Measurements from ENCODE around the gene SPATA16.

The SPATA16 gene

GRCh38 chr3:172951511-172951910, 189.5 kb downstream of the SPATA16 start:
- DNase-seq (ENCODE audit: low read depth in 2 of 2) = no peak

GRCh38 chr3:172946061-172946460, 195.0 kb downstream of the SPATA16 start:
- no peak for DNase-seq (ENCODE audit: low read depth in 2 of 2)

- peak; percentile 29 to 30 for DNase-seq (ENCODE audit: low read depth in 2 of 2)
These were observed 201.3 kb downstream of the SPATA16 start for GRCh38 chr3:172939651-172940293.

- no peak for DNase-seq (ENCODE audit: low read depth in 2 of 2)
These were observed 202.2 kb downstream of the SPATA16 start for GRCh38 chr3:172938788-172939187.

- no peak for DNase-seq (ENCODE audit: low read depth in 2 of 2)
These were observed 209.2 kb downstream of the SPATA16 start for GRCh38 chr3:172931746-172932285.

GRCh38 chr3:172929451-172929850, 211.6 kb downstream of the SPATA16 start:
- no peak for DNase-seq (ENCODE audit: low read depth in 2 of 2)

- no peak for DNase-seq (ENCODE audit: low read depth in 2 of 2)
These were observed 216.5 kb downstream of the SPATA16 start for GRCh38 chr3:172924546-172924945.

GRCh38 chr3:172919297-172919683, 221.7 kb downstream of the SPATA16 start:
- DNase-seq (ENCODE audit: low read depth in 2 of 2) = no peak

- no peak for DNase-seq (ENCODE audit: low read depth in 2 of 2)
These were observed 222.3 kb downstream of the SPATA16 start for GRCh38 chr3:172918568-172919296.

GRCh38 chr3:172918165-172918564, 222.9 kb downstream of the SPATA16 start:
- DNase-seq (ENCODE audit: low read depth in 2 of 2) = no peak

- DNase-seq (ENCODE audit: low read depth in 2 of 2) = no peak
These were observed 225.0 kb downstream of the SPATA16 start for GRCh38 chr3:172915911-172916514.

- DNase-seq (ENCODE audit: low read depth in 2 of 2) = no peak
These were observed 226.2 kb downstream of the SPATA16 start for GRCh38 chr3:172914854-172915253.

- DNase-seq (ENCODE audit: low read depth in 2 of 2) = no peak
These were observed 227.0 kb downstream of the SPATA16 start for GRCh38 chr3:172913911-172914655.

GRCh38 chr3:172911142-172911541, 229.9 kb downstream of the SPATA16 start:
- no peak for DNase-seq (ENCODE audit: low read depth in 2 of 2)

GRCh38 chr3:172908771-172909270, 232.2 kb downstream of the SPATA16 start:
- no peak for DNase-seq (ENCODE audit: low read depth in 2 of 2)

- no peak for DNase-seq (ENCODE audit: low read depth in 2 of 2)
These were observed 235.6 kb downstream of the SPATA16 start for GRCh38 chr3:172905451-172905850.

GRCh38 chr3:172904711-172905373, 236.2 kb downstream of the SPATA16 start:
- peak; percentile 18 to 25 for DNase-seq (ENCODE audit: low read depth in 2 of 2)

- no peak for DNase-seq (ENCODE audit: low read depth in 2 of 2)
These were observed 237.3 kb downstream of the SPATA16 start for GRCh38 chr3:172903642-172904320.

- DNase-seq (ENCODE audit: low read depth in 2 of 2) = peak; percentile 57 to 65
These were observed 248.9 kb downstream of the SPATA16 start for GRCh38 chr3:172892158-172892557.

GRCh38 chr3:172885704-172886103, 255.3 kb downstream of the SPATA16 start:
- no peak for DNase-seq (ENCODE audit: low read depth in 2 of 2)

- no peak for DNase-seq (ENCODE audit: low read depth in 2 of 2)
These were observed 258.5 kb downstream of the SPATA16 start for GRCh38 chr3:172882563-172882962.
